SK-N-SH (cell line): ENCODE results near the gene SLC6A11.

Experiments
- CTCF ChIP-seq: fragments of 200-600 bp; sonication (generic); IDR thresholded peaks from 2 replicates; pipeline ENCODE4 v1.6.1; 2017; ENCODE audit warnings: antibody characterized with exemption, mild to moderate bottlenecking, moderate library complexity
- EP300 ChIP-seq, 2 experiments: IDR thresholded peaks; 2 replicates each; pipeline versions ENCODE4 v1.4.0 to v1.6.1; 2012; ENCODE audit warnings: borderline replicate concordance in 1 of 2, low read depth in 1 of 2, low read length in 1 of 2
- EZH2phosphoT487 ChIP-seq: fragments of 200-600 bp; sonication (generic); IDR thresholded peaks from 2 replicates; pipeline ENCODE4 v1.6.1; 2017; ENCODE audit warnings: low read depth, mixed run types, mild to moderate bottlenecking, antibody characterized with exemption, moderate library complexity, borderline replicate concordance
- FOXM1 ChIP-seq: IDR thresholded peaks from 2 replicates; pipeline ENCODE4 v1.4.0; 2012; ENCODE audit warnings: low read depth, mild to moderate bottlenecking
- MEF2A ChIP-seq: IDR thresholded peaks from 2 replicates; pipeline ENCODE4 v1.4.0; 2012; ENCODE audit warnings: low read depth, borderline replicate concordance
- MXI1 ChIP-seq: IDR thresholded peaks from 2 replicates; pipeline ENCODE4 v1.6.1; 2012; ENCODE audit warnings: mild to moderate bottlenecking, low read depth, low read length, improper control_type of control experiment
- POLR2AphosphoS5 ChIP-seq: IDR thresholded peaks from 2 replicates; pipeline ENCODE4 v1.6.1; 2012; ENCODE audit warnings: low read depth, low read length
- RCOR1 ChIP-seq: fragments of 150-350 bp; IDR thresholded peaks from 2 replicates; pipeline ENCODE4 v1.6.1; 2017; ENCODE audit warnings: antibody characterized with exemption, low read length
- REST ChIP-seq: IDR thresholded peaks from 2 replicates; pipeline ENCODE4 v1.6.1; 2012; ENCODE audit warnings: mild to moderate bottlenecking, low read depth, low read length, moderate library complexity
- RFX5 ChIP-seq: IDR thresholded peaks from 2 replicates; pipeline ENCODE4 v1.6.1; 2012; ENCODE audit warnings: mild to moderate bottlenecking, improper control_type of control experiment, low read length
- SMC3 ChIP-seq: IDR thresholded peaks from 2 replicates; pipeline ENCODE4 v1.6.1; 2012; ENCODE audit warnings: low read depth, low read length, improper control_type of control experiment
- TCF12 ChIP-seq: IDR thresholded peaks from 2 replicates; pipeline ENCODE4 v1.4.0; 2012
- YY1 ChIP-seq: IDR thresholded peaks from 2 replicates; pipeline ENCODE4 v1.4.0; 2012; ENCODE audit warnings: low read depth, mild to moderate bottlenecking
- TF ChIP-seq, protein P1 (sequence below): fragments of 150-350 bp; IDR thresholded peaks from 2 replicates; pipeline ENCODE4 v1.6.1; 2017; ENCODE audit warnings: antibody characterized with exemption, low read length, low read depth, borderline replicate concordance

DNA sequence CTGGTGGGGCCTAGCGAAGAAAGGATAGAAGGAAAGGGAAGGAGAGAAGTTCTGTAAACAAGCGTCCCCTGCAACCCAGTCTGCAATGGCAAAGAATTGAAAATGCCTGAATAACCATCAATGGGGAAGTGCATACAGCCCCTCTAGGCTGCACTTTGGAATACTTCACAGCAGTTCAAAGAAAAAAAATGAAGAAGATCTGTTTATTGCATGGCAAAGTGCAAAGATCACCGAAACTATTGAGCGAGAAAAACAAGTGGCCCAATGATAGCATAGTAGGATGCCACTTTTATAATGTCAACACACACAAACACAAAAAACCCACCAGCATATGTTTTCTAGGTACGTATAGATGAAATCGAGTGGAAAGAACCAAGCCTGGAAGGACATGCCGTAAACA is 162.9 kb downstream of the SLC6A11 start:
- TF ChIP-seq EP300 (IDR thresholded peaks at IDR 0.05; ENCODE audit: borderline replicate concordance in 1 of 2, low read depth in 1 of 2, low read length in 1 of 2) (no peak), RCOR1 (no peak), TCF12 (no peak), CTCF (no peak), EZH2phosphoT487 (no peak), MEF2A (no peak), SMC3 (no peak), FOXM1 (no peak), POLR2AphosphoS5 (no peak), YY1 (no peak), RFX5 (no peak), MXI1 (no peak), REST (no peak)
- TF ChIP-seq, protein P1, sequence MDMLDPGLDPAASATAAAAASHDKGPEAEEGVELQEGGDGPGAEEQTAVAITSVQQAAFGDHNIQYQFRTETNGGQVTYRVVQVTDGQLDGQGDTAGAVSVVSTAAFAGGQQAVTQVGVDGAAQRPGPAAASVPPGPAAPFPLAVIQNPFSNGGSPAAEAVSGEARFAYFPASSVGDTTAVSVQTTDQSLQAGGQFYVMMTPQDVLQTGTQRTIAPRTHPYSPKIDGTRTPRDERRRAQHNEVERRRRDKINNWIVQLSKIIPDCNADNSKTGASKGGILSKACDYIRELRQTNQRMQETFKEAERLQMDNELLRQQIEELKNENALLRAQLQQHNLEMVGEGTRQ = no peak
